Upper lobe of left lung (tissue), 4 donors: ENCODE measurements around the gene MED25.
"Not testable (repeated sequence)": the region's sequence is repeated elsewhere in the genome, so short reads cannot be mapped to it uniquely, and the experiment has no call there.

Experiments used
- CTCF ChIP-seq, 6 experiments: fragments of 450-650 bp in 4 of 6; fragments of 200-600 bp in 2 of 6; sonication (generic) in 2 of 6; IDR thresholded peaks; one replicate each; pipeline ENCODE4 v1.5.1; 2016 to 2019; ENCODE audit warnings: antibody characterized with exemption in 6 of 6
- POLR2A ChIP-seq, 4 donors: fragments of 450-650 bp; IDR thresholded peaks; one replicate each; pipeline ENCODE4 v1.5.1; 2016 to 2017; ENCODE audit warnings: antibody characterized with exemption in 4 of 4, mild to moderate bottlenecking in 2 of 4
- POLR2AphosphoS5 ChIP-seq, 2 donors: sonication (generic); formaldehyde crosslinking; IDR thresholded peaks; one replicate each; pipeline ENCODE4 v1.5.1; 2017; ENCODE audit warnings: antibody characterized with exemption in 2 of 2

- not testable (repeated sequence) for TF ChIP-seq POLR2A, CTCF, POLR2AphosphoS5 (IDR thresholded peaks at IDR 0.05)
Measured at GRCh38 chr19:49819452-49820115, 1.5 kb downstream of the MED25 start.
